Endodermal cell (in vitro differentiated cells): ENCODE measurements around the gene STK25. TPM values are rescaled to one million over a fixed set of nuclear protein-coding genes. Genes with fewer than 3 reads are reported as not detected.

Experiments used
- DNase-seq: peaks from one replicate; pipeline ENCODE4 v3.0.0-alpha.2; 2017
- H3K27ac ChIP-seq: 2 replicates; pipeline ENCODE4 v1.5.1; 2013; ENCODE audit warnings: mild to moderate bottlenecking, low read depth, low read length, moderate library complexity
- H3K27me3 ChIP-seq: 2 replicates; pipeline ENCODE4 v1.6.1; 2013; ENCODE audit warnings: mild to moderate bottlenecking, low read length, moderate library complexity; ENCODE audit not compliant: insufficient read depth, control insufficient read depth, poor library complexity, severe bottlenecking
- H3K36me3 ChIP-seq: 2 replicates; pipeline ENCODE4 v1.7.0; 2013; ENCODE audit warnings: mild to moderate bottlenecking, low read length, moderate library complexity; ENCODE audit not compliant: control insufficient read depth, insufficient read depth
- H3K4me1 ChIP-seq: one replicate; pipeline ENCODE4 v1.7.0; 2013; ENCODE audit warnings: low read length; ENCODE audit not compliant: control insufficient read depth, insufficient read depth
- H3K4me3 ChIP-seq: 2 replicates; pipeline ENCODE4 v1.5.1; 2013; ENCODE audit warnings: mild to moderate bottlenecking, low read length, moderate library complexity
- H3K9ac ChIP-seq: 2 replicates; pipeline ENCODE4 v1.6.1; 2013; ENCODE audit warnings: mild to moderate bottlenecking, low read length, moderate library complexity; ENCODE audit not compliant: poor library complexity, severe bottlenecking; ENCODE audit errors: extremely low read depth
- H3K9me3 ChIP-seq: 2 replicates; pipeline ENCODE4 v1.6.1; 2013; ENCODE audit warnings: mild to moderate bottlenecking, low read length, moderate library complexity; ENCODE audit not compliant: control insufficient read depth
- H3K27ac Mint-ChIP-seq: 2 replicates; pipeline ENCODE4 v1.8.0; 2020; ENCODE audit warnings: mixed read lengths
- H3K27me3 Mint-ChIP-seq: 2 replicates; pipeline ENCODE4 v1.8.0; 2021; ENCODE audit warnings: mild to moderate bottlenecking, mixed read lengths; ENCODE audit not compliant: insufficient read depth
- H3K36me3 Mint-ChIP-seq: 2 replicates; pipeline ENCODE4 v1.8.0; 2020; ENCODE audit warnings: low read depth, mixed read lengths
- H3K4me1 Mint-ChIP-seq: 2 replicates; pipeline ENCODE4 v1.8.0; 2020; ENCODE audit warnings: mixed read lengths
- H3K4me3 Mint-ChIP-seq: 2 replicates; pipeline ENCODE4 v1.8.0; 2020; ENCODE audit warnings: mild to moderate bottlenecking, moderate library complexity, mixed read lengths
- H3K9me3 Mint-ChIP-seq: 2 replicates; pipeline ENCODE4 v1.8.0; 2020; ENCODE audit warnings: mild to moderate bottlenecking, mixed read lengths
- CTCF ChIP-seq: fragments of 200-600 bp; sonication (generic); conservative IDR thresholded peaks from 2 replicates; pipeline ENCODE4 v1.5.0; 2021; ENCODE audit warnings: antibody characterized with exemption, mild to moderate bottlenecking
- WGBS, 2 experiments: methylation state at CpG; one replicate each; pipeline versions ENCODE4 v1.1.5 to v1.1.7; 2013; ENCODE audit warnings: missing lambda C conversion rate in 2 of 2, mixed read lengths in 1 of 2; ENCODE audit not compliant: insufficient coverage in 1 of 2, insufficient read length in 1 of 2; 5-methylcytosine and 5-hydroxymethylcytosine counted together
- total RNA-seq, 2 donors: library from RNA; stranded (reverse); fragmentation: NEBNext Ultra II Directional in 1 of 2; extraction: Animal tissue kit (Norgen Biotek cat#: 25700) in 1 of 2; gene quantifications; 2 replicates in 1 of 2; 3 replicates in 1 of 2; pipeline ENCODE4 v1.2.1, GENCODE V29; 2021

STK25 gene
- total RNA-seq, 2 donors from 2014 or later = 226 to 252 TPM

GRCh38 chr2:241492174-241492565, 16.2 kb downstream of the STK25 start:
- H3K27me3 ChIP-seq = no peaks in the 10 kb centered on the region
- H3K4me1 ChIP-seq = no peaks in the 10 kb centered on the region
- no peaks in the 10 kb centered on the region for H3K9me3 ChIP-seq
- H3K36me3 ChIP-seq = peaks cover 32% of the 10 kb centered on the region
- no peak for DNase-seq
- H3K36me3 Mint-ChIP-seq = peaks cover 24% of the 10 kb centered on the region
- no peak overlapping the region for H3K27ac Mint-ChIP-seq
- H3K4me3 ChIP-seq = no peak overlapping the region
- H3K27me3 Mint-ChIP-seq = no peaks in the 10 kb centered on the region
- no peaks in the 10 kb centered on the region for H3K4me1 Mint-ChIP-seq
- 95 to 98% methylated on average over 5 to 7 of the region's 7 CpGs for WGBS, 2 experiments
- H3K9me3 Mint-ChIP-seq = no peaks in the 10 kb centered on the region
- no peak overlapping the region for H3K27ac ChIP-seq
- TF ChIP-seq CTCF = no peak
- H3K9ac ChIP-seq = no peak overlapping the region
- no peak overlapping the region for H3K4me3 Mint-ChIP-seq

GRCh38 chr2:241491549-241492173, 16.7 kb downstream of the STK25 start:
- 93% methylated on average over 3 to 15 of the region's 15 CpGs for WGBS, 2 experiments
- Histone ChIP-seq H3K27me3 (no peaks in the 10 kb centered on the region), H3K36me3 (peaks cover 27% of the 10 kb centered on the region), H3K4me1 (no peaks in the 10 kb centered on the region), H3K9me3 (no peaks in the 10 kb centered on the region), H3K4me3 (no peak overlapping the region), H3K9ac (no peak overlapping the region), H3K27ac (no peak overlapping the region)
- H3K4me1 Mint-ChIP-seq = no peaks in the 10 kb centered on the region
- H3K9me3 Mint-ChIP-seq = no peaks in the 10 kb centered on the region
- no peak for TF ChIP-seq CTCF
- H3K4me3 Mint-ChIP-seq = no peak overlapping the region
- H3K36me3 Mint-ChIP-seq = peaks cover 21% of the 10 kb centered on the region
- H3K27me3 Mint-ChIP-seq = no peaks in the 10 kb centered on the region
- no peak for DNase-seq
- H3K27ac Mint-ChIP-seq = no peak overlapping the region

GRCh38 chr2:241490825-241491506, 17.4 kb downstream of the STK25 start:
- no peak for DNase-seq
- WGBS, 2 experiments = 87 to 95% methylated on average over 9 to 16 of the region's 16 CpGs
- H3K9ac ChIP-seq = no peak overlapping the region
- TF ChIP-seq CTCF = no peak
- no peak overlapping the region for H3K4me3 Mint-ChIP-seq
- no peaks in the 10 kb centered on the region for H3K27me3 ChIP-seq
- H3K4me1 Mint-ChIP-seq = no peaks in the 10 kb centered on the region
- peaks cover 23% of the 10 kb centered on the region for H3K36me3 ChIP-seq
- H3K4me1 ChIP-seq = no peaks in the 10 kb centered on the region
- H3K27ac ChIP-seq = peak overlapping the region; percentile 17
- H3K4me3 ChIP-seq = no peak overlapping the region
- no peaks in the 10 kb centered on the region for H3K9me3 ChIP-seq
- H3K27ac Mint-ChIP-seq = peak overlapping the region; percentile 44
- H3K36me3 Mint-ChIP-seq = peaks cover 14% of the 10 kb centered on the region
- H3K27me3 Mint-ChIP-seq = no peaks in the 10 kb centered on the region
- H3K9me3 Mint-ChIP-seq = no peaks in the 10 kb centered on the region
